Stimulated activated CD8-positive, alpha-beta memory T cell treated with anti-CD3 and anti-CD28 coated beads, Interleukin-4, amount 100 ng/mL, for 24 hours (primary cell): ENCODE measurements around the gene ASPA.
"Not testable (repeated sequence)": the region's sequence is repeated elsewhere in the genome, so short reads cannot be mapped to it uniquely, and the experiment has no call there.

Experiments
- DNase-seq: peaks from one replicate; pipeline ENCODE4 v3.0.0-alpha.2; 2020; ENCODE audit warnings: low read depth

Gene ASPA

DNA sequence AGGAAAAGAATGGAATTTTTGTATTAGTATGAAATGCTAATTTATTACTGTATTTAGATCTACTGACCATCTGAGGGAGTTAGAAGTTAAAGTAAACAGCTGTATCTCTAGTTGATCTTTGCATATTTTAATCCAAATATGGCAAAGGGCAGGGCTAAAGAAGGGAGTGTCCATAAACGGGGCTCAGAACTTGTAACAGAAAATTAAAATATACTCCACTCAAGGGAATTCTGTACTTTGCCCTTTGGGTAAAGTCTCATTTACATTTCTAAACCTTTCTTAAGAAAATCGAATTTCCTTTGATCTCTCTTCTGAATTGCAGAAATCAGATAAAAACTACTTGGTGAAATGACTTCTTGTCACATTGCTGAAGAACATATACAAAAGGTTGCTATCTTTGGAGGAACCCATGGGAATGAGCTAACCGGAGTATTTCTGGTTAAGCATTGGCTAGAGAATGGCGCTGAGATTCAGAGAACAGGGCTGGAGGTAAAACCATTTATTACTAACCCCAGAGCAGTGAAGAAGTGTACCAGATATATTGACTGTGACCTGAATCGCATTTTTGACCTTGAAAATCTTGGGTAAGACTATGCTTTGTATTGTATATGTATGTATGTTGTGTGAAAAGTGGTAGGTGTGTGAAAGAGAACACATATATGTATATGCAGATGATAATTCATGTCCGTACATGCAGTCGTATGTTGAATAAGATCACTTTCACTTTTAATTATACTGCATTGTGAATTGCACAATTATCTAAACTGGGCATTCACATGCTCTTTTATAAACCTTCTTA, at the start of gene ASPA:
Gene ASPA, plus strand, starts transcription at position 186 of the 799 bp plus-strand sequence. Its CDS starts 163 bp downstream, at position 349.
- no peak for DNase-seq

DNA sequence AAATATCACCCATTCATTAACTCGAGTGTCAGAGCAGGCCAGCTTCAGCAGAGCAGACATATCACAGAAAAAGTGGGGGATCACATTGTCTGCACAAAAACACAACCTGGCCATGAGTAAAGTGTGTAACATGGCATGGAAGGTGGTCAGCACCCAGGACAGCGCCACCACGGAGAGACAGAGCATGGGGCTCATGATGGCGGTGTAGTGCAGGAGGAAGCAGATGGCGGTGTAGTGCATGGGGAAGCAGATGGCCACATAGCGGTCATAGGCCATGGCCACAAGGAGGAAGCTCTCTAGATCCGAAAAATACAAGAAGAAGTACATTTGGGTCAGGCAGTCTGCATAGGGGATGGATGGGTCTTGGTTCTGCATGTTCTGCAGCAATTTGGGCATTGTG, 42.6 kb upstream of the ASPA start:
- not testable (repeated sequence) for DNase-seq

GRCh38 chr17:3433741-3434140, 42.1 kb upstream of the ASPA start, which contains the start of gene OR1E2:
Gene OR1E2, minus strand, starts transcription at chr17:3433841. Its CDS starts 0 bp downstream, at chr17:3433841.
- DNase-seq: no peak

GRCh38 chr17:3438368-3438767, 37.4 kb upstream of the ASPA start:
- DNase-seq: no peak

GRCh38 chr17:3440451-3440850, 35.3 kb upstream of the ASPA start:
- DNase-seq: no peak

DNA sequence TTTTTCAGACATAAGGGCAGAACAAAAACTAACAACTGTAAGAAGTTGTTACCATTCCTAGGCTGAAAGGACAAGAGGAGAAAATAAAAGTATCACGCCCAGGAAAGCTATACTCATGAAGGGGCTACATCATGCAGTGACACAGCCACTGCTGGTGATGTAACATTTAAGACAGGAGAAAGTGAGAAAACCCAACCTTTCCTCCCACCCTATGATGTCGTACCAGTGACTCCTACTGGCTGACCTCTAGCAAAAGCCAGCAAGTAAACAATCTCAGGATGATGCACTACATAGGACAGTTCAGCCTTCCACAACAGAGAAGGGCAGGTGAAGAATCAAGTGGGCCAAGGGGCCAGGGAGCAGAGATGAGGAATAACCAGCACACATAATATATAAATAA, 28.2 kb upstream of the ASPA start:
- no peak for DNase-seq

GRCh38 chr17:3448059-3448665, 27.6 kb upstream of the ASPA start:
- no peak for DNase-seq

- not testable (repeated sequence) for DNase-seq
Observed at GRCh38 chr17:3466355-3466754, 9.4 kb upstream of the ASPA start.

DNA sequence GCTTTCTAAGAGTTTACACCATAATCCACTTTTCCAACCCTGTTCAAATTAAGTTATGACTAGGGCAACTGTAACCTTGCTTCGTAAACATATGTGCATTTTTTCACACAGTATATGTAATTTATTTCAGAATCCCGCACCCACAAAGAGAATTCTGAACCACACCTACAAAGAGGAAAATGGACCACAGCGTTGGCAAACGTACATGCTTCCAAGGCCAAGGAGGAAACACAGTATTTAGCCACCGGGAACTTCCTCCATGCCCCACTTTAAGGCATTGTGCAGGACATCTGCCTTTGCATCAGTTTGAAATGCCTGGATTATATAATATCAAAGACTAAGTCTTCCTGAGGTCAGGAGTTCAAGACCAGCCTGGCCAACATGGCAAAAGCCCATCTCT, 6.3 kb upstream of the ASPA start:
- no peak for DNase-seq

- DNase-seq: no peak
Observed at GRCh38 chr17:3471599-3471998, 4.2 kb upstream of the ASPA start, which contains the start of gene SPATA22. Gene SPATA22, minus strand, starts transcription at chr17:3471819. Its CDS starts 2,494 bp downstream, at chr17:3469325.

- no peak for DNase-seq
Observed at GRCh38 chr17:3472137-3472536, 3.7 kb upstream of the ASPA start.

DNA sequence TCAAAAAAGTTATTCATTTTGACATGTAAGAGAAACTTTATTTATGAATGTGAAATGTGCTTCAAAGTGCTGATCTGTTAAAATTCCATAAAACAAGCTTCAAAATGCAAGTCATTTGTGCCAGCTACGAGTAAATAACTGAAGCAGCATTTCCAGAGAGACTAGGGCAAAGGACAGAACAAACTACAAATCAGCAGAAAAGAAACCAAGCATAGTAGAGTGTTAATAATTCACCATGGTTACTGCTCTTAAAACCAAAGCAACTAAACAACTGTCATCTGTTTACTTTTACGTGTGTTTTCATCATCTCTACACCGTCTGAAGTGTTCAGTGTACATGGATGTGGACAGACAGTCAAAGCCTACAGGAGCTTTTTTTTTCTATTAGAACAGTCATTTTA, 1.6 kb upstream of the ASPA start:
- no peak for DNase-seq

GRCh38 chr17:3475251-3475685, 529 bp upstream of the ASPA start:
- no peak for DNase-seq

- DNase-seq: no peak
Observed at GRCh38 chr17:3479988-3480387, 4.2 kb downstream of the ASPA start.

DNA sequence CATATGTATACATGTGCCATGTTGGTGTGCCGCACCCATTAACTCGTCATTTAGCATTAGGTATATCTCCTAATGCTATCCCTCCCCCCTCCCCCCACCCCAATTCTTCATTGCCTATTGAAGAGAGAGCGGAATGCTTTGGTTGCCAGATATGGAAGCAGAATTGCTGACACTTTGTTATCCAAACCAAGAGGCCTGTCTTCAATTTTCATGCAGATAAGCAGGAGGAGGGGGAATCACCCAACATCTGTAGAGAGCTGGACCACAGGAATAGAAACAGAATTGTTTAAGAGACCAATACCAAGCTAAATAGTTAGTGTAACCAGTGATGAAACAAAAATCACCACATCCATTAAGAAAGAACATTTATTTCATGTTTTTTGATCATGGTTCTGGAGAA, 7.1 kb downstream of the ASPA start:
- no peak for DNase-seq

- no peak for DNase-seq
Observed at GRCh38 chr17:3485481-3486068, 9.8 kb downstream of the ASPA start.

DNA sequence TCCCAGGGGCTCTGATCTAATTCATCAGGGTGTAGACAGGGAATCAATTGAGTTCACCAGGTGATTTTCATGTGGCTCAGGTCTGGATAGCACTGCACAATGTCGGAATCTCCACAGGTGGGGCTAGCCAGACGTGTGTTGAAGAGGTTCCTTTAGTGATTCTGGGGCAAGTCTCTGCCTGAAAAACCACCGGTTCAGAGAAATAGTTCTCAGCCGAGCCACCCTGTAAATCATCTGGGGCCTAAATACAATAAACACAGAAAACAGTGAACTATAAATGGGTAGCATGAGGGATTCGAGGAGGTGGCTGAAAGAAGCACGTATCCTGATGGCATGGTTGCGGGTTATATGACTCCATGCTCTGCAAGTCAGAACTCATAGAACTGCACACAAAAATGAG, 21.3 kb downstream of the ASPA start:
- DNase-seq: no peak

DNA sequence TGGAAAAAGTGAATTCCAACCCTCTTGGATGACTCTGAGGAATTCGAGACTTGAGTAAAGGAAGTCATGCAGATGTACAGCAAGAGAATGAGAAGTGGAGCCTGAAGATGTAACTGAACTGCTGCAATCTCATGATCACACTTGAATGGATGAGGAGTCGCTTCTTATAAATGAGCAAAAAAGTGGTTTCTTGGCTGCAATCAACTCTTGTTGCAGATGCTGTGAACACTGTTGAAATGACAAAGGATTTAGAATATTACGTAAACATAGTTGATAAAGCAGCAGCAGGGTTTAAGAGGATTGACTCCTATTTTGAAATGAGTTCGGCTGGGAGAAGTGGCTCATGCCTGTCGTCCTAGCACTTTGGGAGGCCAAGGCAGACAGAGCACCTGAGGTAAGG, 25.5 kb downstream of the ASPA start:
- no peak for DNase-seq

DNA sequence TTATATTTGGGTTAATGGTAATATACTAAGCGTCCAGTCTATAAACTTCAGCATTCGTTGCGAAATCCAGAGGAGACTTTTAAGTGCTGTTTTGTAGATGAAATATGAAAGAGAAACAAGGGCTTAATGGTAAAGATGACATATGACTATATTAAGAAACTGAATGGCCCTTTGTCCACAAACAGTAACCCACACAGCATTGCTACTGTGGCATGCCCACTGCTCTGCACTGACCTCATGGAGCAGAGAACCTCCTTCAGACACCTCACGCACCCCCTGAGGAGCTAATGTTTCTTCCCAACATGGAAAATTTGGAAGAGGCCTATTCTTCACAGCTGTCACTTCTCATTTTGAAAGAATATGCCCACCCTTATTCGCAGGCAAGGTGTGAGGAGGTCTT, 26.7 kb downstream of the ASPA start:
- no peak for DNase-seq

- DNase-seq: no peak
Observed at GRCh38 chr17:3503285-3503684, 27.5 kb downstream of the ASPA start.

- no peak for DNase-seq
Observed at GRCh38 chr17:3505008-3505407, 29.2 kb downstream of the ASPA start.

GRCh38 chr17:3506054-3506453, 30.3 kb downstream of the ASPA start:
- no peak for DNase-seq

DNA sequence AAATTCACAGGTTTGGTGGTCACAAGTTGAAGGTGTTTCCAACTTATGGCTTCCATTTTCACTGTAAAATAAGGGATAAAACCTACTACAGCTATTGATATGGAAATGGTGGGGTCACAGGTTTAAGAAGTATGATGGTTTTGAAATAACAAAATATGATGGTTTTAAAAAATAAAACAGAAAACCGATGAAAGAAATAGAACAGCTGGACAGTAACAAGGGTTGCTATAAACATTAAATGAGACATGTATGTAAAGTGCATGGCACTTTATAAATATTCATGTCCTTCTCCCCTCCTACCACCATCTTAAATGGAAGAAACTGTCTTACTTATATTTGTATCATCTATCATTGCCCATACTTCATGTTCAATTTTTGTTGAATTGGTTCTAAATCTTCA, 31.3 kb downstream of the ASPA start:
- no peak for DNase-seq
